ENCODE results near the gene INO80E. TPM values are rescaled to one million over a fixed set of nuclear protein-coding genes. Genes with fewer than 3 reads are reported as not detected.

INO80E gene
- total RNA-seq, 1 experiment from 2014 or later: 94.1 TPM

DNA sequence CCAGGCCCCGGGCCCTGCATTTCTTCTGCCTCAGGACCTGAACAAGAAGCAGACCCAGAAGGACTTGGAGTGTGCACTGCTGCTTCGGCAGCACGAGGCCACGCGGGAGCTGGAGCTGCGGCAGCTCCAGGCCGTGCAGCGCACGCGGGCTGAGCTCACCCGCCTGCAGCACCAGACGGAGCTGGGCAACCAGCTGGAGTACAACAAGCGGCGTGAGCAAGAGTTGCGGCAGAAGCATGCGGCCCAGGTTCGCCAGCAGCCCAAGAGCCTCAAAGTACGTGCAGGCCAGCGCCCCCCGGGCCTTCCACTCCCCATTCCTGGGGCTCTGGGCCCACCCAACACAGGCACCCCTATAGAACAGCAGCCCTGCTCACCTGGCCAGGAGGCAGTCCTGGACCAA is 9.8 kb upstream of the INO80E start:
- H3K4me1 ChIP-seq (ENCODE audit: insufficient read depth, low read length): no peaks in the 10 kb centered on the region
- H3T11ph ChIP-seq (ENCODE audit: low read length): no peak overlapping the region
- H3K79me2 ChIP-seq (ENCODE audit: insufficient read depth, low read length): no peaks in the 10 kb centered on the region
- Mint-ChIP-seq H3K9me3 (no peaks in the 10 kb centered on the region), H3K4me1 (no peaks in the 10 kb centered on the region), H3K36me3 (ENCODE audit: insufficient read depth in 1 of 3, low read depth in 3 of 3) (peaks cover 42 to 84% (median 79%) of the 10 kb centered on the region in 3 experiments), H3K27me3 (ENCODE audit: low read depth) (no peaks in the 10 kb centered on the region; the same call in 1 of the 2 replicates), H3K4me3 (no peak overlapping the region), H3K27ac (no peak overlapping the region)
- H3K23ac ChIP-seq (ENCODE audit: insufficient read length, low read depth, low read length): no peak overlapping the region
- no peak overlapping the region for H2AFZ ChIP-seq (ENCODE audit: low read length)
- H2BK15ac ChIP-seq (ENCODE audit: low read depth, low read length): no peak overlapping the region
- no peaks in the 10 kb centered on the region for H3K79me1 ChIP-seq (ENCODE audit: insufficient read depth, low read depth, low read length, poor library complexity, severe bottlenecking)
- H2BK20ac ChIP-seq (ENCODE audit: low read depth, low read length, poor library complexity, severe bottlenecking): no peak overlapping the region
- H3K4ac ChIP-seq (ENCODE audit: low read depth, low read length): no peak overlapping the region
- H3K27ac ChIP-seq (ENCODE audit: insufficient read length, low read depth, low read length): no peak overlapping the region
- H3K18ac ChIP-seq (ENCODE audit: insufficient read length, low read depth, low read length): no peak overlapping the region
- no peak overlapping the region for H4K8ac ChIP-seq (replicated peaks; ENCODE audit: insufficient read length, low read depth, low read length)
- no peaks in the 10 kb centered on the region for H3K27me3 ChIP-seq (ENCODE audit: insufficient read depth, low read length)
- no peak overlapping the region for H3K56ac ChIP-seq (ENCODE audit: insufficient read length, low read depth, low read length)
- no peak overlapping the region for H2BK5ac ChIP-seq (ENCODE audit: insufficient read length, low read length)
- H3K4me2 ChIP-seq (ENCODE audit: insufficient read depth, insufficient read length, low read length): no peak overlapping the region
- no peak for DNase-seq
- H2BK120ac ChIP-seq (ENCODE audit: low read depth, low read length, poor library complexity, severe bottlenecking): no peak overlapping the region
- no peak overlapping the region for H4K5ac ChIP-seq (ENCODE audit: insufficient read length, low read depth, low read length)
- no peaks in the 10 kb centered on the region for H4K20me1 ChIP-seq (ENCODE audit: control insufficient read depth, insufficient read depth, insufficient read length)
- no CpG with 5 or more reads among the region's 20 CpGs for WGBS (ENCODE audit: extremely low coverage, insufficient read length, low lambda C conversion rate)
- no peak overlapping the region for H3K14ac ChIP-seq (ENCODE audit: insufficient read depth, low read length)
- H3K9ac ChIP-seq (ENCODE audit: extremely low read depth, insufficient read length, low read length): no peak overlapping the region
- no peaks in the 10 kb centered on the region for H3K9me3 ChIP-seq (ENCODE audit: control insufficient read depth, low read depth, low read length)
- H3K23me2 ChIP-seq (ENCODE audit: insufficient read length, low read depth, low read length, poor library complexity, severe bottlenecking): no peaks in the 10 kb centered on the region
- no peak overlapping the region for H4K91ac ChIP-seq (ENCODE audit: insufficient read length, low read depth, low read length)
- no peak overlapping the region for H2BK12ac ChIP-seq (ENCODE audit: insufficient read length, low read depth, low read length)
- H2AK5ac ChIP-seq (ENCODE audit: insufficient read length, low read length): no peak overlapping the region
- TF ChIP-seq, protein P1, sequence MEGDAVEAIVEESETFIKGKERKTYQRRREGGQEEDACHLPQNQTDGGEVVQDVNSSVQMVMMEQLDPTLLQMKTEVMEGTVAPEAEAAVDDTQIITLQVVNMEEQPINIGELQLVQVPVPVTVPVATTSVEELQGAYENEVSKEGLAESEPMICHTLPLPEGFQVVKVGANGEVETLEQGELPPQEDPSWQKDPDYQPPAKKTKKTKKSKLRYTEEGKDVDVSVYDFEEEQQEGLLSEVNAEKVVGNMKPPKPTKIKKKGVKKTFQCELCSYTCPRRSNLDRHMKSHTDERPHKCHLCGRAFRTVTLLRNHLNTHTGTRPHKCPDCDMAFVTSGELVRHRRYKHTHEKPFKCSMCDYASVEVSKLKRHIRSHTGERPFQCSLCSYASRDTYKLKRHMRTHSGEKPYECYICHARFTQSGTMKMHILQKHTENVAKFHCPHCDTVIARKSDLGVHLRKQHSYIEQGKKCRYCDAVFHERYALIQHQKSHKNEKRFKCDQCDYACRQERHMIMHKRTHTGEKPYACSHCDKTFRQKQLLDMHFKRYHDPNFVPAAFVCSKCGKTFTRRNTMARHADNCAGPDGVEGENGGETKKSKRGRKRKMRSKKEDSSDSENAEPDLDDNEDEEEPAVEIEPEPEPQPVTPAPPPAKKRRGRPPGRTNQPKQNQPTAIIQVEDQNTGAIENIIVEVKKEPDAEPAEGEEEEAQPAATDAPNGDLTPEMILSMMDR (conservative IDR thresholded peaks at IDR 0.05): no peak
